GM12892 (cell line): ENCODE data around the gene ATP6AP2.

ENCODE experiments used
- POLR2A ChIP-seq: IDR thresholded peaks from 2 replicates; pipeline ENCODE4 v1.6.1; 2011; ENCODE audit warnings: low read depth, low read length, control low read depth
- POLR2AphosphoS5 ChIP-seq: IDR thresholded peaks from 2 replicates; pipeline ENCODE4 v1.6.1; 2011; ENCODE audit warnings: low read depth, low read length, control low read depth

DNA sequence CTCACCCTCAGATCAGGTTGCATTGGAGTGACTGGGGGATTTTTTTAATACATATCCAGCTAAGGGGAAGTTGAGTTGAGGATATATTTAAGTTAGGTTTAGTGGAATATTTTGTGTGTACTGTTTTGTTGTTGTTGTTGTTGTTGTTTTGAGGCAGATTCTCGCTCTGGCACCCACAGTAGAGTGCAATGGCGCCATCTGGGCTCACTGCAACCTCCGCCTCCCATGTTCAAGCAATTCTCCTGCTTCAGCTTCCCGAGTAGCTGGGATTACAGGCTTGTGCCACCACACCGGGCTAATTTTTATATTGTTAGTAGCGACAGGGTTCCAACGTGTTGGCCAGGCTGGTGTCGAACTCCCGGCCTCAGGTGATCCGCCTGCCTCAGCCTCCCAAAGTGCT lies 38.6 kb upstream of the ATP6AP2 start:
- TF ChIP-seq POLR2A (no peak), POLR2AphosphoS5 (no peak)
